ENCODE results near the gene NLGN4X.
"Not testable (repeated sequence)": the region's sequence is repeated elsewhere in the genome, so short reads cannot be mapped to it uniquely, and the experiment has no call there.

Gene NLGN4X

DNA sequence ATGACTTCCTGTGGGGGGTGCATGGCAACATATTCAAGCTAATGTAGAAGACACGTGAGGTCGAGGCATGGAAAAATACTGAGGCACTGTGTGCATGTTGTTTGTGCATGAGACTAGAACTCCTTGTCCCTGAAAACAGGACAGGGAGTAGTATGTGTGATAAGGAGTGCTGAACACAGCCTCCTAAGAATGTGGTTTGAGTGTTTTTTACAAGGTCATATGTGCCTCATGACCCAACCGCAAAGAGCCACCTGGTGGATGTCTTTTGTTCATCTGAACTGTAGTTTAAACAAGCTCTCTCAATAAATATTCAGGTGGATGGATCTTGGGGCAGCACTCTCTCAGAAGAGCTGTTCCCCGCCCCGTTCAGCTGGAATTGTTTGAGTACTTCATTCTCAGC, 226.6 kb downstream of the NLGN4X start:
- DNase-seq, result no peak

DNA sequence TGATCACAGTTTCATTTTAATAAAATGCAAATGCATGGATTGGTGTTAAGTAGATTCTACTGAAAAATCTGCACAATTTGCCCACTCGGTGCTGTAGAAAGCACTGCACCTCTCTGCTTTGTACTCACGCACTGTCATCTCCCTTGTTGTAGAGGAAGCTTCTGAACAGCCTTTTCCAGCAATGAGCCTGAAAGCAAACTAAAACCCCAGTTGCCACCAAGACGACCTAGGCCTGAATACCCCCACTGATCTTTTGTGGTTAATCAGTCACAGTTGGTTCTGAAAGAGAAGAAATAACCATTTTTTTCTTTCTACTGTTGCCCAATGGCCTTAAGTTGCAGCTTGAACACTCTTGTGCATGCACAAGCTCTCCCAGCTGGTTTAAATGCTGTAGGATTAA, 229.8 kb downstream of the NLGN4X start:
- no peak for DNase-seq

DNA sequence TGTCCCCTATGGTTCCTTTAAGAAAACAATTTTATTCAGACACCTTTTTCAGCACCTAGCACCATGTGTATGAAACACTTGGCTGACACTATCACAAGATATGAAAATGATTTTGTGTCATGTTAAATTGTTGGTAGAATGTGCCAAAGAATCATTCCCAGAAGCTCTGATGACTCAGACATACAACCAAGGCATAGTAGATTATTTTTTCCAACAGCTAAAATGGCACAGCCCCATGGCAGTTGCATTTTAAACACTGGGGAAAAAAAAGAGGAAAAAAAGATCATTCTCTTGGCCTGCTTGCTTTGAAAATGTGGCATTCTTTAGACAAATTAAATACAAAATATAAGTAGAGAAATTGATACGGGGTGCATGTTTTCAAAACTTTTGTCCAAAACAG, 230.2 kb downstream of the NLGN4X start:
- no peak for DNase-seq

GRCh38 chrX:5991393-5991792, 237.3 kb downstream of the NLGN4X start:
- DNase-seq, result no peak

GRCh38 chrX:5979338-5979737, 249.3 kb downstream of the NLGN4X start:
- no peak for DNase-seq

DNA sequence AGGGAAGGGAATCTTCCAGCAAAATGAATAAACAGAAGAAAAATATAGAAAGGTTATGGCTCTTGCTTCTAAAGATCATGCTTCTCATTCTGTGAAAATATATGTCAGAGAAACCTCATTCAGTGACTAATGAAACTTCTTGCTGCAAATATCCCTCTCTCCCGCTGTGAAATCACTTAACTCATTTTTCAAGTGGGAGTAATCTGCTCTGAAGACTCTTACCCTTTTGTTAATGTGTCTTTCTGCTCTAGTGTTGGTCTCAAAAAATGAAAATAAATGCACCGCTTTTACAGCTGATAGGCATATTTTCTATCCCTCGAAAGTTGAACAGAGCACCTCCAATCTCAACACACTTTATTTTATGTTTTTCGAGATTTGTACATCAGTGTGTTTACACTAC, 252.3 kb downstream of the NLGN4X start:
- no peak for DNase-seq

GRCh38 chrX:5971300-5971699, 257.4 kb downstream of the NLGN4X start:
- no peak for DNase-seq

DNA sequence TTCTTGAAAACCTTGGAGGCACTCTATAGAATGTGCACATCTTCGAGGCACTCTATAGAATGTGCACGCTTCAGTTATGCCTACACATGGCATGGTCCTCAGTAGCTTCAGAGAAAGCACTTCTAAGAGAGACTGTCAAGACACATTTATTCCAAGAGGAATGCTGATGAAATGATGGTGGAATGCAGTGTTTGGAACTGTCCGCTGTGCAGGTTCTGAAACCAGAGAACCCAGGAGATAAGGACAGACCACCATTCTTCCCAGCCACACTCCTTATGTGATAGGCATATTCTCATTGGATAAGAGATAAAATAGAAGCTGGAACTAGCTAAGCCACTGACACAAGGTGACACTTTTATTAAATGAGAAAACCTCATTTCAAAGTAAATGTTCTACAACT, 263.3 kb downstream of the NLGN4X start:
- DNase-seq, result no peak

DNA sequence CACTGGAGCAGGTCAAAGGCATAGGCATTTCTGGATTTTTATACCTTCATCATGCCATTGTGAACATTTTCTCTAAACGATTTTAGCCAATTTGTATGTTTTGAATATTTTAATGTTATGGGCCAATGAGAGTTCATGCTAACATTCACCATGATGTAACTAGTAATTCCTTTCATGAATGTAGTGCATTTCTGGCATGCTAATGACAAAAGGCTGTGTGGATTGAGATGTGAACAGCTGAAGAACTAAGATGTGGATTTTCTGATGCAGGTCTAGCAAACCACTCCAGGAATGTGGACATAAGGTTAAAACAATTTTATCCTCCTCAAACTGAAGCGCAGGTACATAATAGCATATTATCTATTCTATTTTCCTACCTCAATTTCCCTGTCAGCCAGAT, 269.4 kb downstream of the NLGN4X start:
- DNase-seq, result no peak

DNA sequence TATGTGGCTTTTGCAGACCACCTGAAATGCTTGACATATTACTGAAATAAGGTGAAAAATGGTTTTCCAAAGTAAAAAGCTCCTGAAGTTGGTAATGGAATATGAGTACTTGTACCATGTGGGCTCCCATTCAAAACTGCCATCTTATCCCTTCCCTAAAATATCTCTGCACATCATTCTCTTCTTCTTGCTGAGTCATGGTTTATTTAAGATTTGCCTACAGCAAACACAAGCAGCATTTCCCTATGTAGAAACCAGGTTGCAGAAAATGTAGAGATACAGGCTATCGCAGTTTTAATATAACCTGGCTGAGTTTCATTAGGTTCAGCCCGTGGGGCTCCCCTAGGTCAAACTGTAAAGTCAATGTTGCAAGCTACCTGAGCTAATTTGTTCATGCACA, 270.1 kb downstream of the NLGN4X start:
- DNase-seq, result no peak

GRCh38 chrX:5957506-5957905, 271.2 kb downstream of the NLGN4X start:
- no peak for DNase-seq

DNA sequence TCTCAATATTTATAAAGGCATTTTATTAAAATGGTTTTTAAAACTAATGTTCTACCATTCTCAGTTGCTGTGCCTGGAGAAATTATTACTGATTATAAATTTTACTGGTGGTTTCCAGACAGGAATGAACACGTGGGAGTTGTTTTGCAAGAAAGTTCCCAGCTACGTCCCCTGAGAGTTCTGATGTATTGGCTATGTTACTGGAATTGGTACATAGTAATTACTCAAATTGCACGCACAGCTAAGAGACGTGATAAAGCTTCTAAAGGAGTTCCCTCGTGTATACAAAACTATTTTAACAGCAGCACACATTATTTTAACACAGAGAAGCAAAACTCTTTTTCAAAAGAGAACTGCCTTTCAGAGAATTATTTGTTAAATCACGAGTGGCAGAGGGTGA, 292.2 kb downstream of the NLGN4X start:
- no peak for DNase-seq

DNA sequence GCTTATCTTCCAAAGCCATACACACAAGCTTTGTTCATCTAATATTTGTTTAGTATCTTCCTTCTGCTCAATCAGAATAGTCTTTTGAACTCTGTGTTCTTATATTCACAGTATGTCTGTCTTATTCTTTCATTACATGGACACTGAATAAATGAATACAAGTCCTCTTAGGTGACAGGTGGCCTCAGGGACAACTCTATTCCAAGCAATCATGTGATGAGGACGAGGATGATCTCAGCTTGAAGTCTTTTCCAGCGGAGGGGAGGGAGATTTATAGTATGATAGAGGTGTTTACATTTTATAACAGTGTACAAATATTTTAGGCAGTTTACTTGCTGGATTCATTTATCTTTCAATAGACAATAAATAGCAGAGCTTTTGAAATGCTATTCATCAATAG, 300.4 kb downstream of the NLGN4X start:
- no peak for DNase-seq

GRCh38 chrX:5916945-5917344, 311.7 kb downstream of the NLGN4X start:
- DNase-seq, result no peak

- no peak for DNase-seq
Measured at GRCh38 chrX:5915783-5916182, 312.9 kb downstream of the NLGN4X start.

- DNase-seq, result no peak
Measured at GRCh38 chrX:5907207-5907606, 321.5 kb downstream of the NLGN4X start.

DNA sequence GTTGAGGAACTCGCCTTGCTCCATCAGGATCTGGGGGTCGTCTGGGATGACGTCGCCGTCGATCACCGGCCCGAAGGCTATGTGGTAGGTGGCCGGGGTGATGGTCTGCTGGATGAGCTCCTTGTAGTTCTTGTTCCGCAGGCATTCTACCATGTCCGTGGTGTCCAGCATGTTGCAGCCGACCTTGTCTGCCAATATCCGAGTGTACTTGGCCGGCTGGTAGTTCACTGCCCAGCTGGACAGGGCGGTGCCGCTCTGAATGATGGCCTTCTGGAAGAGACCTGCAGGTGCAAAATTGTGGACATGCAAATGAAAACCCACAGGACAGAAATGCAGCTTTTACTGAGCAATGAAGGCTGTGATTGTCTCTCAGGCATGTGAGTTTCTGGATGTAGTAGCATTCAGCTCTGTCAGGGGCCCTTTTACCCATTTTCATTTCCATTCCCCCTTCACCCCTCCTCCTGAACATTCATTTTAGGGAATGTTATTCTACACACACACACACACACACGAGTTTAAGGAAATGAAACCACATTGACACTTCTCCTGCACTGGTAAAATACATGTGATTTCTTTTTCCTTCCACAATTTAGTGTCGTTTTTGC, 325.0 kb downstream of the NLGN4X start:
- DNase-seq, result not testable (repeated sequence)

DNA sequence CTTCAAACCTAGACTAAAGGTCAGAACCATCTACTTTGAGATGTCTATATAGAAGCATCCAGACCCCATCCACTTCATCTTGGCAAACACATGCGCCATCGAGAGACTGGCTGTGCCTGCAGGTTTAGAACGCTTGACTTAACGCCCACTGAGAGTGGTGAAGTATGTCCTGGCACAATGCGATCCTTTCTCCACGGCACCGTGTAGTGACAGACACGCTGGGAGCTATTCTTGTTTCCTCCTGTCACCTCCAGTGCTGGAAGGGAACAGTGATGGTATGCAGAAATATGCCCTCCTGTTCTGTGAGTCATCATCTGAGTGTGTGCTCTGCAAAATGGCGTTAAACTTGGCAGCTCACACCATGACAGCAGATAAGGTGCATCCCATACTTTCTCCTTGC, 330.2 kb downstream of the NLGN4X start:
- no peak for DNase-seq

DNA sequence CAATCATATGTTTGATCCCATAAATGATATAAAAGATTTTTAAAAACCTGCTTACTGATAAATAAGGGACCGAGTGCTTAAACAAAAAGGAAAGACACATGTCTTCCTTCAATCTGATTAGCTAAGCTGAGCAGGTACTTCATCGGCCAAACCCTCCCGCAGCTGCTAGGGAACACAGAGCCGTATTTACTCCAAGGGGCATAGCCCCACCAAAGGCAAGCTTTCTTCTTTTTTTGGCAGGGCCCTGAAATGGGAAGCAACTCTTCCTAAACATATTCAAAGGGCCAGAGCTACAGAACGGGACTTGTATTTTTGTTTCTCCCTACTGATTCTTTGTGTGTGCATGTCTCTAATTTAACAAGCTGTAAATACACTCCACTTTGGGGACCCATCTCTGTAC, 337.3 kb downstream of the NLGN4X start:
- no peak for DNase-seq

DNA sequence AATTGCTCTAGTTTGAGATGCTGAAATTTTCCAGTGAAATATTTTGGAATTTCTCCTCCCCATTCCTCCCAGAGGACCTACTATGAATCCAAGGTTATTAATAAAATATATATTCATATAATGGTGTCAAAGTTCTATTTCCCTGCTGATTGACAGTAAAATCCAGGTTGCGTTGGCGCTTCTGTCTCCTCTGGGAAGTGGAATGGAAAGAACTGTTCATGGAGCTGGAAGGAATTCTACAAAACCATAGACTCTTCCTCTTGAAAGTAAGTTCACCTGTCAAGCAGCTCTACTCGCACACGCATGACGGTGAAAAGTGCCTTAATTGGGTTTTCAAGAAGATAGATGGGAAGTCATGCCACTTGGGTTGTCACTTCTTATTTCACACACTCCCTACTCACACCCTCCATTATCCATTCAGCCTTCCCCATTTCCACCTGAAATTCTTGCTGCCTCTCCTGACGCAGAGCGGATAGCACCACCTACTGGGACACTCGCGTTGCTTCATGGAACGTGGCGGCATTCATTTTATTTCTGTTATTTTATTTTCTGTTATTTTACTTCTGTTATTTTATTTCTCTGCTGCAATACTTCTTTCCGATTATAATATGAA, 351.6 kb downstream of the NLGN4X start:
- DNase-seq, result no peak

DNA sequence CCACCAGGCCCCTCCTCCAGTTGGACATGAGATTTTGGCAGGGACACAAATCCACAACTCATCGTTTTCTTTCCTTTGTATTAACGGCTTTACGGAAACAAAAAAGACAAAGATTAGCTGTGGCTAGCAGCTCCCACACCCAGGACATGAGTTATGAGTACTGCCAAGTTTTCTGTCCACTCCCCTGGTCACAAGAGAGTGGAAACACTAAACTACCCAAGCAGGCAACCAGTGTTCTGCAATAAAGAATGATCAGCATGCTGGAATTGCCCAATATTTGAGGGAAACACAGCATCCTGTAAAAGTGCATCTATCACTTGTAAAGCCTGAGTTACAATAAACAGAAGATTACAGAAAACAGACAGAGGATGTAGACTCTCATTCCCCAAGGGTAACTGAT, 358.4 kb downstream of the NLGN4X start:
- no peak for DNase-seq

GRCh38 chrX:5869786-5870185, 358.9 kb downstream of the NLGN4X start:
- DNase-seq, result no peak

GRCh38 chrX:5867778-5868177, 360.9 kb downstream of the NLGN4X start:
- DNase-seq, result no peak

DNA sequence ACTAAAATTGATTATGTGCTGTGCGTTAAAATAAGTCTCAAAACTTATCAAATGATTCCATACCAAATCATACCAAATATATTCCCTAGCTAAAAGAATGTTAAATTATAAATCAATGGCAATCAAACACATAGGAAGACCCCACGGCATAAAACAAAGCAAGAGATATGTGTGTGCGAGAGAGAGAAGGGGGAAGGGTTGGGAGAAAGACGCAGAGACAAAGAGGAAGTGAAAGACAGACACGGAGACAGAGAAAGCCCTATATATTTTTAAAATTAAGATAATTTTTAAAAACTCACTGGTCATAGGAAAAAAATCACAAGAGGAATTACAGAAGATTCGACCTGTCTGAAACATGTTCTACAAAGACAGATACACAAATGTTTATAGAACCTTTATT, 371.4 kb downstream of the NLGN4X start:
- no peak for DNase-seq

- DNase-seq, result no peak
Measured at GRCh38 chrX:5852941-5853340, 375.7 kb downstream of the NLGN4X start.

Measured in activated CD4-positive, alpha-beta T cell treated with anti-CD3 and anti-CD28 coated beads, Interleukin-2, amount 50 U/mL, for 16 hours (primary cell).